NCI-H226 (cell line): Measurements from ENCODE around the gene TMEM31.
"Not testable (repeated sequence)": the region's sequence is repeated elsewhere in the genome, so short reads cannot be mapped to it uniquely, and the experiment has no call there.

ENCODE experiments used
- DNase-seq: peaks from one replicate; pipeline ENCODE4 v3.0.0-alpha.2; 2015

TMEM31 gene

GRCh38 chrX:103727115-103727514 is 16.4 kb downstream of the TMEM31 start:
- no peak for DNase-seq

- no peak for DNase-seq
Measured at GRCh38 chrX:103729015-103729414, 18.3 kb downstream of the TMEM31 start.

GRCh38 chrX:103730147-103730795 is 19.6 kb downstream of the TMEM31 start:
- DNase-seq, result no peak

GRCh38 chrX:103730796-103731493 is 20.2 kb downstream of the TMEM31 start:
- peak; percentile 79 for DNase-seq

GRCh38 chrX:103733017-103733416 is 22.3 kb downstream of the TMEM31 start:
- peak; percentile 13 for DNase-seq

GRCh38 chrX:103734125-103734760 is 23.5 kb downstream of the TMEM31 start:
- DNase-seq, result no peak

GRCh38 chrX:103737696-103738095 is 27.0 kb downstream of the TMEM31 start:
- no peak for DNase-seq

- DNase-seq, result no peak
Measured at GRCh38 chrX:103739421-103739820, 28.7 kb downstream of the TMEM31 start.

GRCh38 chrX:103741879-103742278 is 31.2 kb downstream of the TMEM31 start:
- no peak for DNase-seq

GRCh38 chrX:103742339-103742738 is 31.6 kb downstream of the TMEM31 start:
- DNase-seq, result no peak

- DNase-seq, result no peak
Measured at GRCh38 chrX:103747163-103747562, 36.5 kb downstream of the TMEM31 start.

- DNase-seq, result no peak
Measured at GRCh38 chrX:103754401-103754800, 43.7 kb downstream of the TMEM31 start.

GRCh38 chrX:103756736-103757135 is 46.0 kb downstream of the TMEM31 start:
- DNase-seq, result no peak

- DNase-seq, result no peak
Measured at GRCh38 chrX:103758555-103758954, 47.8 kb downstream of the TMEM31 start.

- not testable (repeated sequence) for DNase-seq
Measured at GRCh38 chrX:103763541-103763940, 52.8 kb downstream of the TMEM31 start.
